VCaP (cell line): ENCODE data around the gene MYZAP.
A peak's percentile ranks its signal among the peaks of the same experiment; 100 is the strongest.

Experiments
- H3K27ac ChIP-seq: fragments of 450-650 bp; 2 replicates; pipeline ENCODE4 v1.5.1; 2017
- CTCF ChIP-seq: fragments of 450-650 bp; conservative IDR thresholded peaks from 2 replicates; pipeline ENCODE4 v1.5.1; 2017; ENCODE audit warnings: mild to moderate bottlenecking, moderate library complexity

Gene MYZAP

DNA sequence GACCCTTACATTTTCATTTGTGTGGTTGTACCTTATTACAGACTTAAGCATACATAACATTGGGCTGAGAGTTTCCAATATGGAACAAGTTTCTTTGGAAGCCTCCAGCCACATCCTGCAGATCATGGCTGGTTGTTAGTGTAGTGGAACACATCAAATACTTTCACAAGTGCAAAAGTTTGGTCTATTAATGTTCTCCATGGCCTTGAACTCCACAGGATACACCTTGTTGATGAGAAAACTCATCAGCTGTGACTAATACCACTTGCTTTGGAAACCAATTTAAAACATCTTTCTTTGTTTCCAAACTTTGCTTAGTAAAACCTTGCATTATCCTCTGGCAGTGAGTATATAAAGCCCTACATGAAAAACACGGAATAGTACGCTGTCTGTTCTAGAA lies 46.1 kb downstream of the MYZAP start:
- no peak overlapping the region for H3K27ac ChIP-seq
- no peak for TF ChIP-seq CTCF

- no peak for TF ChIP-seq CTCF
- no peak overlapping the region for H3K27ac ChIP-seq
Observed at GRCh38 chr15:57639306-57639705, 47.6 kb downstream of the MYZAP start.

DNA sequence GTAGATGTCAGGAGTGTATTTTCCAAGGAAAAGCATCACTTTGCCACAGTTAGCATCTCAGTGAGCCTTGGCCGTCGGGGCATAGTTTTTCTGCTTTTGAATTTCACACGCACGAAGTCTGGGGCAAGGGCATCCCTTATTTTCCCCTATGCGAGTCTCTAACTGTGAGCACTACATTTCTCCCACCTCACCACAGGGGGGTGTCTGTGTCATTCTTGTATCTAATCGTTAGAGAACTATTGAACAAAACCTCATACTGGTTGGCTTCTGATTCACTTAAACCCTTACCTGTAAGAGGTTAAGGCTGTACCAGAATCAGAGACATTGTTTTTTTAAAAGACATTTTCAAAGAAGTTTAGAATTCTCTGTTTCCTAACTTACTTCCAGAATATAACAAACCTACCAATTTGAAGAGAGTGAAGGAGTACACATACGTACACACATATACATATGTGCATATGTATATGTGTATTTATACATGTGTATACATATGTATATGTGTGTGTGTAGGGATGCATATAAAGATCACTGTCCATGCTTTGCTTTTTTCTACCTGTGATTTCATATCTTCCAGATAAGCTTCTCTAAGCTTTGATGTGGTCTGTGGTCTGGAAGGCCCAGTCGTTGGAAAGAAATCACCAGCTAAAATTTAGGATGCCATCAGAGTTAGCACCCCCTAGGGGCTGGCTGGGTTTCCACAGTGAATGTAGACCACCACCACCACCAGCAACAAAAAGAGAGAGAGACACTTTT lies 49.4 kb downstream of the MYZAP start:
- H3K27ac ChIP-seq = peak overlapping the region; percentile 52
- peak; percentile 81 for TF ChIP-seq CTCF

DNA sequence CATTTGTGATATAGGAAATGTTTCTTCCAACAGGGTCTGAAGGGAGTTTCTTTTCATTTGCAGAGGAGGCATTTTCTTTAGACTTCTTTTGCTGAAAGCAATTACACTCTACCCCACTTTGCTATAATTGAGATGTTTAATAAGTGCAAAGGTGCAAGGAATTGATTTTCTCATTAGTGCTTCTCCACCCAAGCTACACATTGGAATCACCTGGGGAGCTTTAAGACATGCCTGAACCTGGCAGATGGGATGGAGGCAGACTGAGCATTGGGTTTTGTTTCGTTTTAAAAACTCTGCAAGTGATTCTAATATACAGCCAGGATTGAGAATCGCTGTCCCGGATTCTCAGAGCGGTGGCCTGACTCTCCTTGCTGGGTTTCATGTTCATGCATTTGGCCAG lies 52.1 kb downstream of the MYZAP start:
- no peak for TF ChIP-seq CTCF
- H3K27ac ChIP-seq = no peak overlapping the region

- TF ChIP-seq CTCF = no peak
- no peak overlapping the region for H3K27ac ChIP-seq
Observed at GRCh38 chr15:57646087-57646486, 54.4 kb downstream of the MYZAP start.

GRCh38 chr15:57647071-57647790 lies 55.5 kb downstream of the MYZAP start:
- H3K27ac ChIP-seq = peak overlapping the region; percentile 50

More at GRCh38 chr15:57647071-57647790, 55.5 kb downstream of the MYZAP start:
- no peak for TF ChIP-seq CTCF
